ENCODE results near the gene NHERF1.

NHERF1 gene

DNA sequence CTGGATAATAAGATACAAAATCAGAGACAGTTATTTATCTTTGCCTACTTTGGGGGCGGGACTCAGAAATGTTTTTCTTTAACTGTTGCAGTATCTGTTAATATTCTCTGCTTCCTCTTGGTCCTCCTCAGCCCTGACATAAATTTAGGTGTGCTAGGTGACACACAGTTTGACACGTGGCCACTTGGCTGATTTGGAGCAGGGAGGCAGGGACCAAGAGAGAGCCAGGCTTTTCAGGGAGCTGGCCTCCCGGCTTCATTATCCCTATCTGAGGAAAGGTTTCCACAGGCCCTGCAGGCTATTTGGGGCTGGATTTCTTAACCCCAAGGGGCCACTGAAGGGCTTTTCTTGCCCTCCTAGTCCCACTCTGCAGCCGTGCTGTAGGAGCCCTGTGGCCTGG is 47.8 kb downstream of the NHERF1 start:
- TF ChIP-seq ISL1 (CRISPR knock-in tag; IDR thresholded peaks at IDR 0.05) (no peak), OSR1 (CRISPR knock-in tag; IDR thresholded peaks at IDR 0.05) (no peak), ZC3H10 (CRISPR knock-in tag; IDR thresholded peaks at IDR 0.05) (no peak), PPARA (CRISPR knock-in tag; IDR thresholded peaks at IDR 0.05; ENCODE audit: borderline replicate concordance) (no peak), TCF4 (CRISPR knock-in tag; IDR thresholded peaks at IDR 0.05; ENCODE audit: borderline replicate concordance) (no peak), CSDC2 (CRISPR knock-in tag; IDR thresholded peaks at IDR 0.05) (no peak), ARNTL (CRISPR knock-in tag; IDR thresholded peaks at IDR 0.05; ENCODE audit: borderline replicate concordance, low read depth) (no peak), TOX (CRISPR knock-in tag; IDR thresholded peaks at IDR 0.05; ENCODE audit: borderline replicate concordance) (no peak), GLIS3 (CRISPR knock-in tag; IDR thresholded peaks at IDR 0.05) (no peak), ESRRG (CRISPR knock-in tag; IDR thresholded peaks at IDR 0.05) (no peak), ZNF8 (CRISPR knock-in tag; IDR thresholded peaks at IDR 0.05) (no peak), BACH2 (CRISPR knock-in tag; IDR thresholded peaks at IDR 0.05; ENCODE audit: borderline replicate concordance) (no peak), RARB (CRISPR knock-in tag; IDR thresholded peaks at IDR 0.05) (no peak)
- TF ChIP-seq, protein P1, sequence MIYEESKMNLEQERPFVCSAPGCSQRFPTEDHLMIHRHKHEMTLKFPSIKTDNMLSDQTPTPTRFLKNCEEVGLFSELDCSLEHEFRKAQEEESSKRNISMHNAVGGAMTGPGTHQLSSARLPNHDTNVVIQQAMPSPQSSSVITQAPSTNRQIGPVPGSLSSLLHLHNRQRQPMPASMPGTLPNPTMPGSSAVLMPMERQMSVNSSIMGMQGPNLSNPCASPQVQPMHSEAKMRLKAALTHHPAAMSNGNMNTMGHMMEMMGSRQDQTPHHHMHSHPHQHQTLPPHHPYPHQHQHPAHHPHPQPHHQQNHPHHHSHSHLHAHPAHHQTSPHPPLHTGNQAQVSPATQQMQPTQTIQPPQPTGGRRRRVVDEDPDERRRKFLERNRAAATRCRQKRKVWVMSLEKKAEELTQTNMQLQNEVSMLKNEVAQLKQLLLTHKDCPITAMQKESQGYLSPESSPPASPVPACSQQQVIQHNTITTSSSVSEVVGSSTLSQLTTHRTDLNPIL (CRISPR knock-in tag; IDR thresholded peaks at IDR 0.05; ENCODE audit: low read depth): no peak
- TF ChIP-seq, protein P2, sequence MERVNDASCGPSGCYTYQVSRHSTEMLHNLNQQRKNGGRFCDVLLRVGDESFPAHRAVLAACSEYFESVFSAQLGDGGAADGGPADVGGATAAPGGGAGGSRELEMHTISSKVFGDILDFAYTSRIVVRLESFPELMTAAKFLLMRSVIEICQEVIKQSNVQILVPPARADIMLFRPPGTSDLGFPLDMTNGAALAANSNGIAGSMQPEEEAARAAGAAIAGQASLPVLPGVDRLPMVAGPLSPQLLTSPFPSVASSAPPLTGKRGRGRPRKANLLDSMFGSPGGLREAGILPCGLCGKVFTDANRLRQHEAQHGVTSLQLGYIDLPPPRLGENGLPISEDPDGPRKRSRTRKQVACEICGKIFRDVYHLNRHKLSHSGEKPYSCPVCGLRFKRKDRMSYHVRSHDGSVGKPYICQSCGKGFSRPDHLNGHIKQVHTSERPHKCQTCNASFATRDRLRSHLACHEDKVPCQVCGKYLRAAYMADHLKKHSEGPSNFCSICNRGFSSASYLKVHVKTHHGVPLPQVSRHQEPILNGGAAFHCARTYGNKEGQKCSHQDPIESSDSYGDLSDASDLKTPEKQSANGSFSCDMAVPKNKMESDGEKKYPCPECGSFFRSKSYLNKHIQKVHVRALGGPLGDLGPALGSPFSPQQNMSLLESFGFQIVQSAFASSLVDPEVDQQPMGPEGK (CRISPR knock-in tag; IDR thresholded peaks at IDR 0.05; ENCODE audit: borderline replicate concordance): no peak
- TF ChIP-seq, protein P3, sequence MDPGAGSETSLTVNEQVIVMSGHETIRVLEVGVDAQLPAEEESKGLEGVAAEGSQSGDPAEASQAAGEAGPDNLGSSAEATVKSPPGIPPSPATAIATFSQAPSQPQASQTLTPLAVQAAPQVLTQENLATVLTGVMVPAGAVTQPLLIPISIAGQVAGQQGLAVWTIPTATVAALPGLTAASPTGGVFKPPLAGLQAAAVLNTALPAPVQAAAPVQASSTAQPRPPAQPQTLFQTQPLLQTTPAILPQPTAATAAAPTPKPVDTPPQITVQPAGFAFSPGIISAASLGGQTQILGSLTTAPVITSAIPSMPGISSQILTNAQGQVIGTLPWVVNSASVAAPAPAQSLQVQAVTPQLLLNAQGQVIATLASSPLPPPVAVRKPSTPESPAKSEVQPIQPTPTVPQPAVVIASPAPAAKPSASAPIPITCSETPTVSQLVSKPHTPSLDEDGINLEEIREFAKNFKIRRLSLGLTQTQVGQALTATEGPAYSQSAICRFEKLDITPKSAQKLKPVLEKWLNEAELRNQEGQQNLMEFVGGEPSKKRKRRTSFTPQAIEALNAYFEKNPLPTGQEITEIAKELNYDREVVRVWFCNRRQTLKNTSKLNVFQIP (CRISPR knock-in tag; IDR thresholded peaks at IDR 0.05; ENCODE audit: borderline replicate concordance, low read depth): no peak
- TF ChIP-seq, protein P4, sequence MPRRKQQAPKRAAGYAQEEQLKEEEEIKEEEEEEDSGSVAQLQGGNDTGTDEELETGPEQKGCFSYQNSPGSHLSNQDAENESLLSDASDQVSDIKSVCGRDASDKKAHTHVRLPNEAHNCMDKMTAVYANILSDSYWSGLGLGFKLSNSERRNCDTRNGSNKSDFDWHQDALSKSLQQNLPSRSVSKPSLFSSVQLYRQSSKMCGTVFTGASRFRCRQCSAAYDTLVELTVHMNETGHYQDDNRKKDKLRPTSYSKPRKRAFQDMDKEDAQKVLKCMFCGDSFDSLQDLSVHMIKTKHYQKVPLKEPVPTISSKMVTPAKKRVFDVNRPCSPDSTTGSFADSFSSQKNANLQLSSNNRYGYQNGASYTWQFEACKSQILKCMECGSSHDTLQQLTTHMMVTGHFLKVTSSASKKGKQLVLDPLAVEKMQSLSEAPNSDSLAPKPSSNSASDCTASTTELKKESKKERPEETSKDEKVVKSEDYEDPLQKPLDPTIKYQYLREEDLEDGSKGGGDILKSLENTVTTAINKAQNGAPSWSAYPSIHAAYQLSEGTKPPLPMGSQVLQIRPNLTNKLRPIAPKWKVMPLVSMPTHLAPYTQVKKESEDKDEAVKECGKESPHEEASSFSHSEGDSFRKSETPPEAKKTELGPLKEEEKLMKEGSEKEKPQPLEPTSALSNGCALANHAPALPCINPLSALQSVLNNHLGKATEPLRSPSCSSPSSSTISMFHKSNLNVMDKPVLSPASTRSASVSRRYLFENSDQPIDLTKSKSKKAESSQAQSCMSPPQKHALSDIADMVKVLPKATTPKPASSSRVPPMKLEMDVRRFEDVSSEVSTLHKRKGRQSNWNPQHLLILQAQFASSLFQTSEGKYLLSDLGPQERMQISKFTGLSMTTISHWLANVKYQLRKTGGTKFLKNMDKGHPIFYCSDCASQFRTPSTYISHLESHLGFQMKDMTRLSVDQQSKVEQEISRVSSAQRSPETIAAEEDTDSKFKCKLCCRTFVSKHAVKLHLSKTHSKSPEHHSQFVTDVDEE (CRISPR knock-in tag; IDR thresholded peaks at IDR 0.05): no peak
- ATAC-seq: no peak

DNA sequence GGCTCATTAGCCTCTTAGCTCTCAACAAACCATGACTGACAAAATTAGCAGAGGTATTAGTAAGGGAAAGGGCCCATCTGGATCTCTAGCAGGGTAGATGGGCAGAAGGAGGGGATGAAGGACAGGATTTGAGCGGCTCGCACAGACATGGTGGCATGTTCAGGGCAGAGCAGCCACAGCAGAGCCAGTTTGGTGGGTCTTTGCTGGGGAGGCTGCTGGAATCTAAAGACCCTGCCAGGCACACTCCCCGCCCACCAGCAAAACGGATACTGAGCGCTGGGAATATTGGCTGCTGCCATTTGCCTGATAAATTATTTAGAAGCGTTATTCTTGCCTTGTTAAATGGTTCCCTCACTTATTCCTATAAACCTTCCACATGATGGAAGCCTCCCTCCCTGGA is 48.4 kb downstream of the NHERF1 start:
- TF ChIP-seq, protein P1 (CRISPR knock-in tag; IDR thresholded peaks at IDR 0.05; ENCODE audit: low read depth): no peak
- TF ChIP-seq RARB (CRISPR knock-in tag; IDR thresholded peaks at IDR 0.05): no peak
- TF ChIP-seq BACH2 (CRISPR knock-in tag; IDR thresholded peaks at IDR 0.05; ENCODE audit: borderline replicate concordance): no peak
- TF ChIP-seq, protein P5, sequence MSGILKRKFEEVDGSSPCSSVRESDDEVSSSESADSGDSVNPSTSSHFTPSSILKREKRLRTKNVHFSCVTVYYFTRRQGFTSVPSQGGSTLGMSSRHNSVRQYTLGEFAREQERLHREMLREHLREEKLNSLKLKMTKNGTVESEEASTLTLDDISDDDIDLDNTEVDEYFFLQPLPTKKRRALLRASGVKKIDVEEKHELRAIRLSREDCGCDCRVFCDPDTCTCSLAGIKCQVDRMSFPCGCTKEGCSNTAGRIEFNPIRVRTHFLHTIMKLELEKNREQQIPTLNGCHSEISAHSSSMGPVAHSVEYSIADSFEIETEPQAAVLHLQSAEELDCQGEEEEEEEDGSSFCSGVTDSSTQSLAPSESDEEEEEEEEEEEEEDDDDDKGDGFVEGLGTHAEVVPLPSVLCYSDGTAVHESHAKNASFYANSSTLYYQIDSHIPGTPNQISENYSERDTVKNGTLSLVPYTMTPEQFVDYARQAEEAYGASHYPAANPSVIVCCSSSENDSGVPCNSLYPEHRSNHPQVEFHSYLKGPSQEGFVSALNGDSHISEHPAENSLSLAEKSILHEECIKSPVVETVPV (CRISPR knock-in tag; IDR thresholded peaks at IDR 0.05): no peak
- TF ChIP-seq CSDC2 (CRISPR knock-in tag; IDR thresholded peaks at IDR 0.05): no peak
- TF ChIP-seq ISL1 (CRISPR knock-in tag; IDR thresholded peaks at IDR 0.05): no peak
- TF ChIP-seq PPARA (CRISPR knock-in tag; IDR thresholded peaks at IDR 0.05; ENCODE audit: borderline replicate concordance): no peak
- TF ChIP-seq, protein P2 (CRISPR knock-in tag; IDR thresholded peaks at IDR 0.05; ENCODE audit: borderline replicate concordance): no peak
- TF ChIP-seq ARNTL (CRISPR knock-in tag; IDR thresholded peaks at IDR 0.05; ENCODE audit: borderline replicate concordance, low read depth): no peak
- no peak for TF ChIP-seq ZNF8 (CRISPR knock-in tag; IDR thresholded peaks at IDR 0.05)
- TF ChIP-seq TCF4 (CRISPR knock-in tag; IDR thresholded peaks at IDR 0.05; ENCODE audit: borderline replicate concordance): no peak
- TF ChIP-seq SNAI2 (CRISPR knock-in tag; IDR thresholded peaks at IDR 0.05): no peak
- TF ChIP-seq ZFP30 (CRISPR knock-in tag; IDR thresholded peaks at IDR 0.05): no peak
- TF ChIP-seq, protein P3 (CRISPR knock-in tag; IDR thresholded peaks at IDR 0.05; ENCODE audit: borderline replicate concordance, low read depth): no peak
- no peak for ATAC-seq

Data from SK-N-SH treated with all-trans-retinoic acid at 6 μM for 48 hours (cell line).